GM21737 (cell line): ENCODE measurements around the gene DNER.
"Not testable (repeated sequence)": the region's sequence is repeated elsewhere in the genome, so short reads cannot be mapped to it uniquely, and the experiment has no call there.

ENCODE experiments used
- ATAC-seq: cut with Tn5 transposase; IDR thresholded peaks from one replicate; pipeline ENCODE4 v1.9.1; 2021; ENCODE audit warnings: mild to moderate bottlenecking, moderate library complexity; ENCODE audit not compliant: unreplicated experiment

The DNER gene

GRCh38 chr2:229627728-229628127 is 86.6 kb downstream of the DNER start:
- ATAC-seq: no peak

- ATAC-seq: no peak
These were observed 91.6 kb downstream of the DNER start for GRCh38 chr2:229622495-229623355.

GRCh38 chr2:229620759-229621158 is 93.6 kb downstream of the DNER start:
- no peak for ATAC-seq

- ATAC-seq: no peak
These were observed 94.1 kb downstream of the DNER start for GRCh38 chr2:229620289-229620688.

GRCh38 chr2:229616433-229616832 is 97.9 kb downstream of the DNER start:
- ATAC-seq: no peak

- ATAC-seq: not testable (repeated sequence)
These were observed 100.3 kb downstream of the DNER start for GRCh38 chr2:229614021-229614420.

GRCh38 chr2:229612384-229612971 is 101.9 kb downstream of the DNER start:
- ATAC-seq: no peak

- ATAC-seq: no peak
These were observed 103.0 kb downstream of the DNER start for GRCh38 chr2:229611360-229611759.

GRCh38 chr2:229610872-229611271 is 103.5 kb downstream of the DNER start:
- no peak for ATAC-seq

- no peak for ATAC-seq
These were observed 104.0 kb downstream of the DNER start for GRCh38 chr2:229610333-229610732.

- ATAC-seq: no peak
These were observed 112.4 kb downstream of the DNER start for GRCh38 chr2:229601936-229602335.

GRCh38 chr2:229601396-229601795 is 113.0 kb downstream of the DNER start:
- ATAC-seq: no peak

- ATAC-seq: no peak
These were observed 116.1 kb downstream of the DNER start for GRCh38 chr2:229598227-229598626.

GRCh38 chr2:229596796-229597195 is 117.6 kb downstream of the DNER start:
- no peak for ATAC-seq

- no peak for ATAC-seq
These were observed 122.7 kb downstream of the DNER start for GRCh38 chr2:229591611-229592010.

- ATAC-seq: no peak
These were observed 127.3 kb downstream of the DNER start for GRCh38 chr2:229586746-229587705.

- ATAC-seq: no peak
These were observed 128.3 kb downstream of the DNER start for GRCh38 chr2:229586012-229586411.

GRCh38 chr2:229582151-229582550 is 132.2 kb downstream of the DNER start:
- no peak for ATAC-seq

GRCh38 chr2:229578052-229578846 is 136.1 kb downstream of the DNER start:
- no peak for ATAC-seq

GRCh38 chr2:229575569-229576315 is 138.6 kb downstream of the DNER start:
- ATAC-seq: no peak
